Chondrocyte (in vitro differentiated cells): ENCODE measurements around the gene THSD4. TPM values are rescaled to one million over a fixed set of nuclear protein-coding genes. Genes with fewer than 3 reads are reported as not detected.

Experiments used
- DNase-seq: peaks from one replicate; pipeline ENCODE4 v3.0.0; 2021; ENCODE audit warnings: mixed read lengths, low spot score
- H3K27ac Mint-ChIP-seq: one replicate; pipeline ENCODE4 v1.8.0; 2021; ENCODE audit warnings: mild to moderate bottlenecking, moderate library complexity, mixed read lengths; ENCODE audit not compliant: unreplicated experiment
- H3K27me3 Mint-ChIP-seq: 2 replicates; pipeline ENCODE4 v1.8.0; 2021; ENCODE audit warnings: low read depth, mixed read lengths
- H3K36me3 Mint-ChIP-seq: 2 replicates; pipeline ENCODE4 v1.8.0; 2021; ENCODE audit warnings: low read depth, mixed read lengths
- H3K4me1 Mint-ChIP-seq: 2 replicates; pipeline ENCODE4 v1.8.0; 2021; ENCODE audit warnings: low read depth, mild to moderate bottlenecking, mixed read lengths
- H3K4me3 Mint-ChIP-seq: one replicate; pipeline ENCODE4 v1.8.0; 2021; ENCODE audit warnings: mild to moderate bottlenecking, moderate library complexity, mixed read lengths; ENCODE audit not compliant: unreplicated experiment
- H3K9me3 Mint-ChIP-seq: 2 replicates; pipeline ENCODE4 v1.8.0; 2021; ENCODE audit warnings: low read depth, mixed read lengths
- total RNA-seq: library from RNA; stranded (reverse); gene quantifications from 3 replicates; pipeline ENCODE4 v1.2.1, GENCODE V29; 2021
- TF ChIP-seq, protein P1 (sequence below): fragments of 200-600 bp; sonication (generic); IDR thresholded peaks from 2 replicates; pipeline ENCODE4 v1.5.0; 2021; ENCODE audit warnings: antibody characterized with exemption, mild to moderate bottlenecking, moderate library complexity

The THSD4 gene
- total RNA-seq, 1 donor from 2014 or later, result 3.4 TPM

DNA sequence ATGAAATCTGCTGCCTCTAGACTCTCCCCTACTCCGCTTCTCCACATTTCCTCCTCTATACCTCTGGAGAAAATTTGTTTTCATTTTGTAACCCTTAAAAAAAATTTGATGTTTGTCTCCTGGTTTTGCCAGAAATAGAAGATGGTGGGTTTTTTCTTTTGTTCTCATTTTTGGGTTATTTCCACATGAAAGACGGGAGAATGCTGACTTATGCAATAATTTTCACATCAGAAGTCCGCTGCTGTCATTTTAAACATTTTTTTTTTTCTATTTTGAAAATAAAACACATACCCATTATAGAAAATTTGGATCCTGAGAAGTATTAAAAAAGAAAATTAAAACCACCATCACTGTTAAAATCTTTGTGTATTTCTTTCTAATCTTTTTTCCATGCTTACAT lies 374.3 kb downstream of the THSD4 start:
- no peak overlapping the region for H3K27ac Mint-ChIP-seq
- peaks cover 6% of the 10 kb centered on the region for H3K27me3 Mint-ChIP-seq

DNA sequence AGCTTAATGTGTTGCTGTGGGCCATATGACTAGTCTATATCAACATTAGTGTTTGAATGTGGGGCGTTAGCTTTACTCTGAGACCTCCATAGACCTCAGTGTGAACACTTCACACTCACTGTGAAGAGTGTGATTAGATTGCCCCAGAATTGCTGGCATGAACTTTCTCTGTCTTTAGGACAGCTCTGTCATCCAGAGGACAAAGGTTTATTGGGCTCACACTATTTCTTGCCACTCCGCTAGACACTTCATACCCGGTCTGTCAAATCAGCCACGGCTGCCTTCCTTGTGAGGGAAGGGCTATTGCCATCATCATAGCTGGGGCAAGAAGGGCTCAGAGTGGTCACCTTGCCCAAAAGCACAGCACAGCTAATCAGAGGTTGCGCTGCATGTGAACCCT lies 378.3 kb downstream of the THSD4 start:
- Mint-ChIP-seq H3K36me3 (no peaks in the 10 kb centered on the region), H3K4me3 (no peak overlapping the region), H3K27ac (no peak overlapping the region), H3K27me3 (peaks cover 3% of the 10 kb centered on the region), H3K4me1 (peaks cover 25% of the 10 kb centered on the region), H3K9me3 (no peaks in the 10 kb centered on the region)
- DNase-seq, result no peak
- TF ChIP-seq, protein P1, sequence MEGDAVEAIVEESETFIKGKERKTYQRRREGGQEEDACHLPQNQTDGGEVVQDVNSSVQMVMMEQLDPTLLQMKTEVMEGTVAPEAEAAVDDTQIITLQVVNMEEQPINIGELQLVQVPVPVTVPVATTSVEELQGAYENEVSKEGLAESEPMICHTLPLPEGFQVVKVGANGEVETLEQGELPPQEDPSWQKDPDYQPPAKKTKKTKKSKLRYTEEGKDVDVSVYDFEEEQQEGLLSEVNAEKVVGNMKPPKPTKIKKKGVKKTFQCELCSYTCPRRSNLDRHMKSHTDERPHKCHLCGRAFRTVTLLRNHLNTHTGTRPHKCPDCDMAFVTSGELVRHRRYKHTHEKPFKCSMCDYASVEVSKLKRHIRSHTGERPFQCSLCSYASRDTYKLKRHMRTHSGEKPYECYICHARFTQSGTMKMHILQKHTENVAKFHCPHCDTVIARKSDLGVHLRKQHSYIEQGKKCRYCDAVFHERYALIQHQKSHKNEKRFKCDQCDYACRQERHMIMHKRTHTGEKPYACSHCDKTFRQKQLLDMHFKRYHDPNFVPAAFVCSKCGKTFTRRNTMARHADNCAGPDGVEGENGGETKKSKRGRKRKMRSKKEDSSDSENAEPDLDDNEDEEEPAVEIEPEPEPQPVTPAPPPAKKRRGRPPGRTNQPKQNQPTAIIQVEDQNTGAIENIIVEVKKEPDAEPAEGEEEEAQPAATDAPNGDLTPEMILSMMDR, result no peak

More for the DNA sequence above, 374.3 kb downstream of the THSD4 start:
- TF ChIP-seq, protein P1, result no peak
- DNase-seq, result no peak
- H3K4me1 Mint-ChIP-seq, result peaks cover 13% of the 10 kb centered on the region
- H3K9me3 Mint-ChIP-seq, result no peaks in the 10 kb centered on the region
- no peaks in the 10 kb centered on the region for H3K36me3 Mint-ChIP-seq
- no peak overlapping the region for H3K4me3 Mint-ChIP-seq

DNA sequence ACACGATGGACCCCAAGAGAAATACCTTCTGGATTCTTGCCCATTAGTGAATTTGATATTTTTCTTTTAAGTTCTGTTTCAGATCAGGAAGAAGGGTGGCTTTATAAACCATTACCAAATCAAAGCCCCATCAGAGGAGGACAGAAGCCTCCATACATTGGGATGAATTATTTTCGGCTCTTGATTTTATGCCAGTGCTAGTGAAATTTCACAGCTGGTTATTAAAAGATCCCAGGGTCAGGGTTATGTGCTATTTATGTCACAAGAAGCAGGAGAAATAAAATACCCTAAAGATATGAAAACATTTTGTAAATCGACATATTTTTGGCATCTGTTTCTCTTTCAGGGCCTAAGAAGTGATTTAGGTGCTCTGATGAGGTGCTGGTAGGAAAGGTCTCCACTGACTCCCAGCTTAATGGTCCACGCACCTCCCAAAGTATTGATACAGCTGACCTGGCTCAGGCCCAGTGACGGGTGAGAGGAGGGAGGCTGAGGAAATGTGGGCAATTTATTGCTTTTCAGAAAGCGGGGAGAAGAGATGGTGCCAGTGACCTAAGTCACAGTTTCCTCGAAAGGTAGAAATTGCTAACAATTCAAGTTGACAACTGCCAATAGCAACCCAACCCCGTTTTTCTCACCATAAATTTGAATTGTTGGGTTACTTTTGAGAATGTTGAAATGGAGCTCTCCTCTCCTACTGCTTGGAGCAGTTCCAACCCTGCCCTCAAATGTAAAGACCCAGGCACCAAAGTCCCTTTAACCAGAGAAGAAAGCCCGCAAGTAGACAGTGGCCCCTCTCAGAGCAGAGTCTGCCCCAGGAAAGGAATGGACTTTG lies 379.5 kb downstream of the THSD4 start:
- Mint-ChIP-seq H3K9me3 (no peaks in the 10 kb centered on the region), H3K36me3 (no peaks in the 10 kb centered on the region), H3K27me3 (no peaks in the 10 kb centered on the region), H3K4me1 (peaks cover 25% of the 10 kb centered on the region), H3K27ac (no peak overlapping the region), H3K4me3 (no peak overlapping the region)
- TF ChIP-seq, protein P1, result no peak
- no peak for DNase-seq

DNA sequence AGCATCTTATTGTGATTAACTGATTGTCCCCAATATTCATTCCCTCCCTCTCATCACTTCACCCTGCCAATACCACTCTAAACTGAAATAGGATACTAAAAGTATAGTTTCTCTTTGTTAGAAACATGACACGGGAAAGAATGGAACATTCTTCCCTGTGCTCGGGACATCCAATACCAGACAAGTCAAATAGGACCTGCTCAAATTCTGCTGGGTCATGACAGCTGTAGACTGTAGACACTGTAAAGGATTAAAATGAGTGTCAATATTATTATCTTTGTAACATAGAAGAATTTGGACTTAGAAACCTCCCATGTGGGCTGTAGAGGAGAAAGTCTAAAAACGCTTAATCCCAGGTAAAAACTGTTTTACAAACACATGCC lies 380.1 kb downstream of the THSD4 start:
- TF ChIP-seq, protein P1, result no peak
- Mint-ChIP-seq H3K4me3 (no peak overlapping the region), H3K27ac (no peak overlapping the region), H3K27me3 (no peaks in the 10 kb centered on the region), H3K9me3 (peaks cover 4% of the 10 kb centered on the region), H3K4me1 (peaks cover 25% of the 10 kb centered on the region), H3K36me3 (no peaks in the 10 kb centered on the region)
- DNase-seq, result no peak

DNA sequence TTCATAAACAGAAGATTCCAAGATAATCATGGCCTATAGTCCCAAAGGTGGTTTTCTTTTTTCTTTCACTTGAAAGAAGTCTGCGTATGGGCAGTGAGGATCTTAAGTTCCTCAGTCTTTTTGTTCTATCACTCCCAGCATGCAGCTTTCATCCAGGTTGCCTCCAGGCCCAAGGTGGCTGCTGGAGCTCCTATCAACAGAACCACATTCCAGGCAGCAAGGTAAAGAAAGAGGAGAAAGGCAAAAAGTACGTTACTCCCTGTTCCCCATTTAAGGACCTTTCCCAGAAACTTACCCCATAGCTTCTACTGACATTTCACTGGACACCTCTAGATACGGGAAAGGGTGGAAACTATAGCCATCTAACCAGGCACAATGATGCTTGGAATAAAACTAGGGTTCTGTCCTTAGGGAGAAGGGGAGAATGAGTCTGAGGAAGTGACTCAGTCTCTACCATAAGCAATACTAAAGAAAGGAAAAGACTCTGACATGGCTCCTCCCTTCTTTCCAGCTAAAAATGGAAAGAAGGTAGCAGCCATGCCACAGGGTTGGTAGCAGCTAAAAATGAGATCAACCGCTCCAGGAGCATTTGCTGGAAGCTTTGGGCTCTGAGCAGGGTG lies 381.2 kb downstream of the THSD4 start:
- Mint-ChIP-seq H3K36me3 (no peaks in the 10 kb centered on the region), H3K27me3 (no peaks in the 10 kb centered on the region), H3K27ac (no peak overlapping the region), H3K4me3 (no peak overlapping the region), H3K9me3 (peaks cover 9% of the 10 kb centered on the region), H3K4me1 (peaks cover 25% of the 10 kb centered on the region)
- TF ChIP-seq, protein P1, result no peak
- DNase-seq, result no peak
